Loucy (cell line): ENCODE data around the gene ATRIP.

Experiments
- H2AFZ ChIP-seq: fragments of 200-600 bp; sonication (generic); 2 replicates; pipeline ENCODE4 v1.6.0; 2016; ENCODE audit warnings: antibody characterized with exemption, mild to moderate bottlenecking, low read length, moderate library complexity
- H3F3A ChIP-seq: fragments of 200-600 bp; 2 replicates; pipeline ENCODE4 v1.6.0; 2016; ENCODE audit warnings: antibody characterized with exemption, low read depth, mild to moderate bottlenecking
- H3K27me3 ChIP-seq: fragments of 200-600 bp; sonication (generic); 2 replicates; pipeline ENCODE4 v1.6.1; 2014; ENCODE audit warnings: low read length, mild to moderate bottlenecking; ENCODE audit not compliant: insufficient read depth, poor library complexity, severe bottlenecking
- H3K36me3 ChIP-seq: fragments of 200-600 bp; sonication (generic); 2 replicates; pipeline ENCODE4 v1.6.1; 2016; ENCODE audit warnings: low read length; ENCODE audit not compliant: insufficient read depth
- H3K4me1 ChIP-seq: fragments of 200-600 bp; sonication (generic); 2 replicates; pipeline ENCODE4 v1.5.1; 2014; ENCODE audit warnings: low read length, mild to moderate bottlenecking; ENCODE audit not compliant: insufficient read depth, poor library complexity, severe bottlenecking
- H3K4me2 ChIP-seq: fragments of 200-600 bp; sonication (generic); 2 replicates; pipeline ENCODE4 v1.6.0; 2014; ENCODE audit warnings: antibody characterized with exemption, low read length, low read depth, mild to moderate bottlenecking; ENCODE audit not compliant: poor library complexity, severe bottlenecking
- H3K4me3 ChIP-seq: fragments of 200-600 bp; sonication (generic); 2 replicates; pipeline ENCODE4 v1.5.1; 2014; ENCODE audit warnings: low read length, mild to moderate bottlenecking, mixed read lengths; ENCODE audit not compliant: poor library complexity, severe bottlenecking
- H3K79me2 ChIP-seq: fragments of 200-600 bp; sonication (generic); 2 replicates; pipeline ENCODE4 v1.6.1; 2014; ENCODE audit warnings: low read length; ENCODE audit not compliant: insufficient read depth
- H3K9ac ChIP-seq: fragments of 200-600 bp; sonication (generic); 2 replicates; pipeline ENCODE4 v1.6.0; 2014; ENCODE audit warnings: mild to moderate bottlenecking, low read depth, low read length, moderate library complexity; ENCODE audit not compliant: poor library complexity, severe bottlenecking
- H3K9me2 ChIP-seq: fragments of 200-600 bp; sonication (generic); replicated peaks from 2 replicates; pipeline ENCODE4 v1.6.1; 2016; ENCODE audit warnings: low read depth, low read length, mixed read lengths
- H3K9me3 ChIP-seq: fragments of 200-600 bp; sonication (generic); 2 replicates; pipeline ENCODE4 v1.6.1; 2014; ENCODE audit warnings: mild to moderate bottlenecking, antibody characterized with exemption, low read length, low read depth; ENCODE audit not compliant: insufficient read depth
- H4K20me1 ChIP-seq: fragments of 200-600 bp; sonication (generic); 2 replicates; pipeline ENCODE4 v1.6.0; 2014; ENCODE audit warnings: antibody characterized with exemption, low read length, mild to moderate bottlenecking; ENCODE audit not compliant: insufficient read depth, poor library complexity, severe bottlenecking
- CTCF ChIP-seq: fragments of 200-600 bp; sonication (generic); conservative IDR thresholded peaks from 2 replicates; pipeline ENCODE4 v1.5.1; 2014; ENCODE audit warnings: mild to moderate bottlenecking, antibody characterized with exemption, low read length
- EZH2phosphoT487 ChIP-seq: fragments of 200-600 bp; IDR thresholded peaks from 2 replicates; pipeline ENCODE4 v1.6.1; 2018; ENCODE audit warnings: antibody characterized with exemption, mild to moderate bottlenecking, moderate library complexity, borderline replicate concordance

The ATRIP gene

DNA sequence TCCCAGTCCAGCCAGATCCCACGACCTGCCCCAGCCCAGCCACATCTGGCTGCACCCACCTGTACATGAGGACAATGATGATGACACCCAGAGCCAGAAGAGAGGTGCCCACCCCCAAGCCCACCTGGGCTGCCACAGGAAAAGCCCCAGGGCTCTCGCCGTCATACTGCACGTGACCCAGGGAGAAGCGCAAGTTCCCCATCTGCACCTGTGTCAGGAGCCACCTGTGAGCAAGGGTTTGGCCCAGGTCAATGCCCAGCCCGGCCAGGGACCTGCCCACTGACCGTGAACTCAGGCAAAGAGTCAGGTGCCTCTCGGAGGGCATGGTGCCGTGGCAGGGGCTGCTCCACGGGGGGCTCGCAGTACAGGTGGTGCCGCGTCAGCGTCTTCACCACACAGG lies 32.9 kb upstream of the ATRIP start:
- Histone ChIP-seq H3K4me3 (no peak overlapping the region), H3K36me3 (peaks cover 76% of the 10 kb centered on the region; the same call in 1 of the 2 replicates), H4K20me1 (no peaks in the 10 kb centered on the region), H3F3A (no peaks in the 10 kb centered on the region), H3K79me2 (no peaks in the 10 kb centered on the region), H2AFZ (no peak overlapping the region), H3K9me2 (no peaks in the 10 kb centered on the region), H3K9me3 (no peaks in the 10 kb centered on the region), H3K9ac (no peak overlapping the region), H3K4me1 (no peaks in the 10 kb centered on the region), H3K4me2 (no peak overlapping the region), H3K27me3 (no peaks in the 10 kb centered on the region)
- no peak for TF ChIP-seq CTCF

GRCh38 chr3:48414376-48415250 lies 31.9 kb upstream of the ATRIP start:
- TF ChIP-seq EZH2phosphoT487, result no peak
- no peak for TF ChIP-seq CTCF

DNA sequence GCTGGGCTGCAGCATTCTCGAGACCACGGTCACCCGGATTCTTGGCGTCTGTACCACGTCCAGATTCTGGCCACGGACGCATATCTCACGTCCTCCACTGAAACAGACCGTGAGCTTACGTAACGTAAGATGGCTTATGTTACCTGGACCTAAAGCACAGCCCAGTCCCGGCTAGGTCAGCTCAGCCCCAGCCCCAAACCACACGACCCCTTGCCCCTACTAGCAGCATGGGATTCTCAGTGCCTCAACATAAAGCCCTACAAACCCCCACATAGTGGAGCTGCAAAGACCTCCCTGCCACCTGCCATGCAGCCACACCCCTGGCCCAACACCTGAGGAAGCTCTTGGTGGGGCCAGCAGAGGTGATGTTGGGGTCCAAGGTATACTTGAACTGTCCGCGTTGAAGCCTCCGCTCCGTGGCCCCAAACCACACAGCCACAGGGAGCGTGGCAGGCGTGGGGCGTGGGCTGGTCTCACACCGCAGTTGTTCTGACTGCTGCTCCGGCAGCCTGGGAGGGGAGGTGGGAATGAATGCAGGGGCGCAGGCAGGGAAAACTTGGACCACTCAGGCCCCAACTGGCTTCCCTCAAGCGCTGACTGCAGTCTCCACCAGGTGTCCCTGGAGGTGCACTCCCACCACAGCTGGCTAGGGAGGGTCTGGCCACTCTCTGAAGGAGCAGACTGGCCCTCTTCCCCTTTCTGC lies 31.1 kb upstream of the ATRIP start:
- Histone ChIP-seq H3K4me1 (no peaks in the 10 kb centered on the region), H4K20me1 (no peaks in the 10 kb centered on the region), H3K9me3 (no peaks in the 10 kb centered on the region), H3K4me3 (no peak overlapping the region), H3K79me2 (no peaks in the 10 kb centered on the region), H3K36me3 (peaks cover 73% of the 10 kb centered on the region; the same call in 1 of the 2 replicates), H2AFZ (no peak overlapping the region), H3K9ac (no peak overlapping the region), H3K9me2 (no peaks in the 10 kb centered on the region), H3K4me2 (no peak overlapping the region), H3K27me3 (no peaks in the 10 kb centered on the region), H3F3A (no peaks in the 10 kb centered on the region)
- no peak for TF ChIP-seq EZH2phosphoT487
- TF ChIP-seq CTCF, result no peak

More at GRCh38 chr3:48414376-48415250, 31.9 kb upstream of the ATRIP start:
- peaks cover 78% of the 10 kb centered on the region; the same call in 1 of the 2 replicates for H3K36me3 ChIP-seq
- H3K27me3 ChIP-seq, result no peaks in the 10 kb centered on the region
- H3K9me2 ChIP-seq, result no peaks in the 10 kb centered on the region
- H3K4me2 ChIP-seq, result no peak overlapping the region
- H2AFZ ChIP-seq, result no peak overlapping the region
- H4K20me1 ChIP-seq, result no peaks in the 10 kb centered on the region
- H3K9ac ChIP-seq, result no peak overlapping the region
- H3K9me3 ChIP-seq, result no peaks in the 10 kb centered on the region
- no peak overlapping the region for H3K4me3 ChIP-seq
- H3F3A ChIP-seq, result no peaks in the 10 kb centered on the region
- H3K4me1 ChIP-seq, result no peaks in the 10 kb centered on the region
- H3K79me2 ChIP-seq, result no peaks in the 10 kb centered on the region
